ENCODE measurements around the gene DAP. TPM values are rescaled to one million over a fixed set of nuclear protein-coding genes. Genes with fewer than 3 reads are reported as not detected.

The DAP gene
- polyA plus RNA-seq, 1 donor (not counting 4 experiments of a cell fraction or from before 2014, with no cell fraction given), result 30.4 TPM

GRCh38 chr5:10675177-10675700, 85.8 kb downstream of the DAP start:
- Histone ChIP-seq H3K27ac (ENCODE audit: control insufficient read depth, insufficient read depth, low read length) (no peak overlapping the region), H3K9me3 (ENCODE audit: control insufficient read depth, low read depth, low read length) (no peaks in the 10 kb centered on the region), H3K4me3 (ENCODE audit: control insufficient read depth in 2 of 3, extremely low read depth in 1 of 3, insufficient read depth in 2 of 3, low read depth in 1 of 3, low read length in 3 of 3) (no peak overlapping the region), H3K4me2 (ENCODE audit: control insufficient read depth, extremely low read depth, insufficient read depth, low read depth, low read length) (no peak overlapping the region), H3K4me1 (ENCODE audit: control insufficient read depth, extremely low read depth, insufficient read depth, low read length) (no peaks in the 10 kb centered on the region), H3K79me2 (ENCODE audit: control insufficient read depth, insufficient read depth, low read length) (no peaks in the 10 kb centered on the region), H3K27me3 (ENCODE audit: control insufficient read depth, extremely low read depth, insufficient read depth, low read length) (no peaks in the 10 kb centered on the region), H3K9ac (ENCODE audit: control insufficient read depth, extremely low read depth, insufficient read depth, low read length) (no peak overlapping the region), H3K36me3 (ENCODE audit: control insufficient read depth in 2 of 2, extremely low read depth in 1 of 2, insufficient read depth in 2 of 2, low read length in 2 of 2) (peaks cover 3 to 13% of the 10 kb centered on the region in 2 experiments), H2AFZ (ENCODE audit: control insufficient read depth, low read length) (no peak overlapping the region), H4K20me1 (ENCODE audit: control insufficient read depth, extremely low read depth, insufficient read depth, low read length) (no peaks in the 10 kb centered on the region), H3K9me1 (ENCODE audit: control insufficient read depth, extremely low read depth, insufficient read depth, low read length) (no peaks in the 10 kb centered on the region)
- DNase-seq (ENCODE audit: low read depth, low spot score) (no peak), FAIRE-seq (no peak)
- dilution Hi-C loops (cut with MboI; ENCODE audit: extremely low pct_ligation_motif_present, low sequenced_read_pairs), result no loop called here
- TF ChIP-seq CTCF (optimal IDR thresholded peaks at IDR 0.05 in 1 of 3, IDR thresholded peaks at IDR 0.05 in 1 of 3, conservative IDR thresholded peaks at IDR 0.05 in 1 of 3; ENCODE audit: extremely low read depth in 1 of 3, insufficient read depth in 2 of 3, low read length in 3 of 3) (no peak), EZH2 (IDR thresholded peaks at IDR 0.05; ENCODE audit: low read length) (no peak)

GRCh38 chr5:10674582-10674981, 86.5 kb downstream of the DAP start:
- no peaks in the 10 kb centered on the region for H3K4me1 ChIP-seq (ENCODE audit: control insufficient read depth, extremely low read depth, insufficient read depth, low read length)
- H4K20me1 ChIP-seq (ENCODE audit: control insufficient read depth, extremely low read depth, insufficient read depth, low read length), result no peaks in the 10 kb centered on the region
- no peaks in the 10 kb centered on the region for H3K79me2 ChIP-seq (ENCODE audit: control insufficient read depth, insufficient read depth, low read length)
- no peak overlapping the region for H3K4me2 ChIP-seq (ENCODE audit: control insufficient read depth, extremely low read depth, insufficient read depth, low read depth, low read length)
- H3K9ac ChIP-seq (ENCODE audit: control insufficient read depth, extremely low read depth, insufficient read depth, low read length), result no peak overlapping the region
- H3K9me1 ChIP-seq (ENCODE audit: control insufficient read depth, extremely low read depth, insufficient read depth, low read length), result no peaks in the 10 kb centered on the region
- H3K4me3 ChIP-seq (ENCODE audit: control insufficient read depth in 2 of 3, extremely low read depth in 1 of 3, insufficient read depth in 2 of 3, low read depth in 1 of 3, low read length in 3 of 3), result no peak overlapping the region
- FAIRE-seq (no peak), DNase-seq (ENCODE audit: low read depth, low spot score) (no peak)
- no peaks in the 10 kb centered on the region for H3K27me3 ChIP-seq (ENCODE audit: control insufficient read depth, extremely low read depth, insufficient read depth, low read length)
- no peak for TF ChIP-seq EZH2 (IDR thresholded peaks at IDR 0.05; ENCODE audit: low read length)
- no peak for TF ChIP-seq CTCF (optimal IDR thresholded peaks at IDR 0.05 in 1 of 3, IDR thresholded peaks at IDR 0.05 in 1 of 3, conservative IDR thresholded peaks at IDR 0.05 in 1 of 3; ENCODE audit: extremely low read depth in 1 of 3, insufficient read depth in 2 of 3, low read length in 3 of 3)
- H3K36me3 ChIP-seq (ENCODE audit: control insufficient read depth in 2 of 2, extremely low read depth in 1 of 2, insufficient read depth in 2 of 2, low read length in 2 of 2), result peaks cover 3 to 7% of the 10 kb centered on the region in 2 experiments
- H2AFZ ChIP-seq (ENCODE audit: control insufficient read depth, low read length), result no peak overlapping the region
- dilution Hi-C loops (cut with MboI; ENCODE audit: extremely low pct_ligation_motif_present, low sequenced_read_pairs), result no loop called here
- no peaks in the 10 kb centered on the region for H3K9me3 ChIP-seq (ENCODE audit: control insufficient read depth, low read depth, low read length)
- no peak overlapping the region for H3K27ac ChIP-seq (ENCODE audit: control insufficient read depth, insufficient read depth, low read length)

Data from keratinocyte (primary cell).